Right lobe of liver (tissue), 4 donors: ENCODE results near the gene SYNGR2.

ENCODE experiments used
- CTCF ChIP-seq, 4 donors: fragments of 200-600 bp in 3 of 4; fragments of 450-650 bp in 1 of 4; IDR thresholded peaks; one replicate each; pipeline versions ENCODE4 v1.5.1 to v1.8.0; 2016 to 2022; ENCODE audit warnings: antibody characterized with exemption in 4 of 4, mild to moderate bottlenecking in 2 of 4
- POLR2A ChIP-seq: fragments of 450-650 bp; IDR thresholded peaks from one replicate; pipeline ENCODE4 v1.6.1; 2017; ENCODE audit warnings: antibody characterized with exemption, mild to moderate bottlenecking
- donor health status: DM: no; HTN: no; CAD: no.
- donor health status: DM: no; HTN: no; CAD: no.
- donor health status: DM: no; HTN: yes; CAD: no.

GRCh38 chr17:78129351-78130089, 38.9 kb upstream of the SYNGR2 start:
- no peak for TF ChIP-seq CTCF (IDR thresholded peaks at IDR 0.05)
- TF ChIP-seq POLR2A, result no peak
